Measurements from ENCODE around the gene LARP4B. TPM values are rescaled to one million over a fixed set of nuclear protein-coding genes. Genes with fewer than 3 reads are reported as not detected.

Gene LARP4B
- total and polyA plus RNA-seq, 2 of the 13 experiments (the other 11 are each of a cell fraction or from before 2014, with no cell fraction given): 19.5 to 30.2 TPM

DNA sequence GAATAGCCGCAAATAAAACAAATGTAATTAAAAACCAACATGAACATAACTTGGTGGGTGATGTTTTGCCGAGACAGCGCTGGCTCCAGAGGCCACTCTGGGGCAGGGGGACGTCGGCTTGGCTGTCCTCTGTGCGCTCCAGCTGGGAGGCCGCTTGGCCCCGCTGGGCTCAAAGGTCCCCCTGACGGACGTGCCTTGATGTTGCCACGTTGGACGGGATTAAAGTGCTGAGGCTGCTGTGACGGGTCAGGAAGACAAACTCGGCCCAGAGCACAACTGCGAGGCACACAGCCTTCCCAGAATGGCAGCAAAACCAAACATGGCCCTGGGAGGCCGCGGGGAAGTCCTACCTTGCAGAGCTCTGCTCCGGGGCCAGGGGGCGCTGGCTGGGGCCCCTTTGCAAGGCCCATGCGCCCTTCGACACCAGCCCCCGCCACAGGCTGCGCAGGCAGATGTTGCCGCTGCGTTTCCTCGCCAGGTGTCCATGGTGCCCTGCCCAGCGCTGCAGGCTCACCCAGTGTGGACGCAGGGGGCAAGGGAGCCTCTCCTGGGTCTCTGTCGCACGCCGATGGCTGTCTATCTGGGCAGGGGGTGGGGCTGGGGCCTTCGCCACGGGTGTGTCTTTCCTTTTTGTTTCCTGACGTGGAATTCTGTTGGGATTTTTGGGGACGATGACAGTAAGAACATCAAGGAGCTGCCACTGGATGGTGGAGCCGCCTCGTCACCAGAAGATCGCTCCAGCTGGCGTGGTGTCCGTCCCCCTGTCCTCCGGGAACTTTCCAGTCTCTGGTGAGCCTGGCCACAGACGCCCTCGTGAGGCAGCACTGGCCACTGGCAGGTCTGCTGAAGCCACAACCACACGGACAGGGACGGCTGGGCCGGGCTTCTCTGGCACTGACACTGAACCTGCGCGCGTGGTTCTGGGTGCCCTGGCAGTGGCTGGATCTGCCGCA lies 142.4 kb downstream of the LARP4B start (continued):
- TF ChIP-seq ZBTB8A (CRISPR knock-in tag; IDR thresholded peaks at IDR 0.05; ENCODE audit: borderline replicate concordance, low read depth) (no peak), HNRNPK (IDR thresholded peaks at IDR 0.05; ENCODE audit: low read depth, low read length, poor library complexity, severe bottlenecking) (no peak), ZBTB3 (CRISPR knock-in tag; IDR thresholded peaks at IDR 0.05; ENCODE audit: borderline replicate concordance, low read depth) (no peak), JUN (CRISPR knock-in tag; IDR thresholded peaks at IDR 0.05) (0 out of 2 replicates have a peak, but pooled peaks have one; percentile 45), ZNF629 (CRISPR knock-in tag; conservative IDR thresholded peaks at IDR 0.05) (peak; percentile 25; the same call in 1 of the 2 replicates), HOXA3 (CRISPR knock-in tag; IDR thresholded peaks at IDR 0.05) (peak; percentile 85), ZNF772 (CRISPR knock-in tag; IDR thresholded peaks at IDR 0.05) (peak; percentile 26; the same call in 1 of the 2 replicates), ZFP36 (IDR thresholded peaks at IDR 0.05; ENCODE audit: borderline replicate concordance, low read depth, low read length, partially characterized antibody) (no peak), ZNF224 (CRISPR knock-in tag; IDR thresholded peaks at IDR 0.05) (0 out of 2 replicates have a peak, but pooled peaks have one; percentile 52), CREB1 (IDR thresholded peaks at IDR 0.05) (no peak), CREB1 (CRISPR knock-in tag; IDR thresholded peaks at IDR 0.05) (no peak), ZNF7 (CRISPR knock-in tag; IDR thresholded peaks at IDR 0.05) (no peak), DR1 (CRISPR knock-in tag; IDR thresholded peaks at IDR 0.05) (no peak), GPN1 (CRISPR knock-in tag; IDR thresholded peaks at IDR 0.05; ENCODE audit: borderline replicate concordance) (no peak), CBFB (CRISPR knock-in tag; IDR thresholded peaks at IDR 0.05) (no peak), ZFP36L2 (CRISPR knock-in tag; IDR thresholded peaks at IDR 0.05) (no peak), RAD51 (IDR thresholded peaks at IDR 0.05; ENCODE audit: borderline replicate concordance) (no peak), ZNF451 (CRISPR knock-in tag; IDR thresholded peaks at IDR 0.05) (no peak; the same call in 1 of the 2 replicates), MED1 (CRISPR knock-in tag; IDR thresholded peaks at IDR 0.05) (peak; percentile 80)
- TF ChIP-seq, protein P1, sequence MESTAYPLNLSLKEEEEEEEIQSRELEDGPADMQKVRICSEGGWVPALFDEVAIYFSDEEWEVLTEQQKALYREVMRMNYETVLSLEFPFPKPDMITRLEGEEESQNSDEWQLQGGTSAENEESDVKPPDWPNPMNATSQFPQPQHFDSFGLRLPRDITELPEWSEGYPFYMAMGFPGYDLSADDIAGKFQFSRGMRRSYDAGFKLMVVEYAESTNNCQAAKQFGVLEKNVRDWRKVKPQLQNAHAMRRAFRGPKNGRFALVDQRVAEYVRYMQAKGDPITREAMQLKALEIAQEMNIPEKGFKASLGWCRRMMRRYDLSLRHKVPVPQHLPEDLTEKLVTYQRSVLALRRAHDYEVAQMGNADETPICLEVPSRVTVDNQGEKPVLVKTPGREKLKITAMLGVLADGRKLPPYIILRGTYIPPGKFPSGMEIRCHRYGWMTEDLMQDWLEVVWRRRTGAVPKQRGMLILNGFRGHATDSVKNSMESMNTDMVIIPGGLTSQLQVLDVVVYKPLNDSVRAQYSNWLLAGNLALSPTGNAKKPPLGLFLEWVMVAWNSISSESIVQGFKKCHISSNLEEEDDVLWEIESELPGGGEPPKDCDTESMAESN (CRISPR knock-in tag; conservative IDR thresholded peaks at IDR 0.05): no peak
- TF ChIP-seq, protein P2, sequence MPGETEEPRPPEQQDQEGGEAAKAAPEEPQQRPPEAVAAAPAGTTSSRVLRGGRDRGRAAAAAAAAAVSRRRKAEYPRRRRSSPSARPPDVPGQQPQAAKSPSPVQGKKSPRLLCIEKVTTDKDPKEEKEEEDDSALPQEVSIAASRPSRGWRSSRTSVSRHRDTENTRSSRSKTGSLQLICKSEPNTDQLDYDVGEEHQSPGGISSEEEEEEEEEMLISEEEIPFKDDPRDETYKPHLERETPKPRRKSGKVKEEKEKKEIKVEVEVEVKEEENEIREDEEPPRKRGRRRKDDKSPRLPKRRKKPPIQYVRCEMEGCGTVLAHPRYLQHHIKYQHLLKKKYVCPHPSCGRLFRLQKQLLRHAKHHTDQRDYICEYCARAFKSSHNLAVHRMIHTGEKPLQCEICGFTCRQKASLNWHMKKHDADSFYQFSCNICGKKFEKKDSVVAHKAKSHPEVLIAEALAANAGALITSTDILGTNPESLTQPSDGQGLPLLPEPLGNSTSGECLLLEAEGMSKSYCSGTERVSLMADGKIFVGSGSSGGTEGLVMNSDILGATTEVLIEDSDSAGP (CRISPR knock-in tag; IDR thresholded peaks at IDR 0.05; ENCODE audit: borderline replicate concordance): peak; percentile 23; the same call in 1 of the 2 replicates
- TF ChIP-seq, protein P3, sequence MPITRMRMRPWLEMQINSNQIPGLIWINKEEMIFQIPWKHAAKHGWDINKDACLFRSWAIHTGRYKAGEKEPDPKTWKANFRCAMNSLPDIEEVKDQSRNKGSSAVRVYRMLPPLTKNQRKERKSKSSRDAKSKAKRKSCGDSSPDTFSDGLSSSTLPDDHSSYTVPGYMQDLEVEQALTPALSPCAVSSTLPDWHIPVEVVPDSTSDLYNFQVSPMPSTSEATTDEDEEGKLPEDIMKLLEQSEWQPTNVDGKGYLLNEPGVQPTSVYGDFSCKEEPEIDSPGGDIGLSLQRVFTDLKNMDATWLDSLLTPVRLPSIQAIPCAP (CRISPR knock-in tag; IDR thresholded peaks at IDR 0.05; ENCODE audit: low read depth): no peak
- TF ChIP-seq, protein P4, sequence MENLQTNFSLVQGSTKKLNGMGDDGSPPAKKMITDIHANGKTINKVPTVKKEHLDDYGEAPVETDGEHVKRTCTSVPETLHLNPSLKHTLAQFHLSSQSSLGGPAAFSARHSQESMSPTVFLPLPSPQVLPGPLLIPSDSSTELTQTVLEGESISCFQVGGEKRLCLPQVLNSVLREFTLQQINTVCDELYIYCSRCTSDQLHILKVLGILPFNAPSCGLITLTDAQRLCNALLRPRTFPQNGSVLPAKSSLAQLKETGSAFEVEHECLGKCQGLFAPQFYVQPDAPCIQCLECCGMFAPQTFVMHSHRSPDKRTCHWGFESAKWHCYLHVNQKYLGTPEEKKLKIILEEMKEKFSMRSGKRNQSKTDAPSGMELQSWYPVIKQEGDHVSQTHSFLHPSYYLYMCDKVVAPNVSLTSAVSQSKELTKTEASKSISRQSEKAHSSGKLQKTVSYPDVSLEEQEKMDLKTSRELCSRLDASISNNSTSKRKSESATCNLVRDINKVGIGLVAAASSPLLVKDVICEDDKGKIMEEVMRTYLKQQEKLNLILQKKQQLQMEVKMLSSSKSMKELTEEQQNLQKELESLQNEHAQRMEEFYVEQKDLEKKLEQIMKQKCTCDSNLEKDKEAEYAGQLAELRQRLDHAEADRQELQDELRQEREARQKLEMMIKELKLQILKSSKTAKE (CRISPR knock-in tag; IDR thresholded peaks at IDR 0.05; ENCODE audit: borderline replicate concordance): no peak; the same call in 1 of the 2 replicates
